Suppressor macrophage treated with lipopolysaccharide for 1 hour (primary cell): Measurements from ENCODE around the gene TRMT1L.

ENCODE experiments used
- DNase-seq, 3 donors: peaks; one replicate each; pipeline ENCODE4 v3.0.0-alpha.2; 2020 to 2022

Gene TRMT1L

DNA sequence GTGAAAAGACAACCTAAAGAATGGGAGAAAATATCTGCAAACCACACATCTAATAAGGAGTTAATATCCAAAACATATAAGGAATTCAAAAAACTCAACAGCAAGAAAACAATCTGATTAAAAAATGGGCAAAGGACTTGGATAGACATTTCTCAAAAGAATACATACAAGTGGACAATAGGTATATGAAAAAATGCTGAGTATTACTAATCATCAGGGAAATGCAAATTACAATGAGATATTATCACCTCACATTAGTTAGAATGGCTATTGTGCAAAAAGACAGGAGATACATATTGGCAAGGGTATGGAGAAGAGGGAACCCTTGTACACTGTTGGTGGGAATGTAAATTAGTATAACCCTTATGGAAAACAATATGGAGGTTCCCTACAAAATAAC, 44.9 kb downstream of the TRMT1L start:
- DNase-seq = no peak

DNA sequence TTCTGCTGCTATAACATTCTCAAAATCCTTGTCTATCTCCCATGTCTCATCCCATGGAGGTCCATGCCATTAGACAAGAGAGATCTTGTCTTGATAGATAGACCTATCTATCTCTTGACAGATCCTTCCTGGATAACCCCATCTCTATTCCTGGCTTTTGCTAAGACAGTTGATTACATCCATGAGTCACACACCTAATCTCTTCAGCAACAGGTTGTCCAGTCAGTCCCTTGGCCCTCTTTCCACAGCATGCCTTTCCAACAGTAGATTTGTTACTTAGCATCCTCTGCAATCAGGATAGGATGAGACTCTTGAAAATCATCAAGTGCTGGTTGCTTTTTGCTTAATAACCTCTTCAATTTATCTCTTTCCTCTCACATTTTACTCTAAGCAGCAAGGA, 46.6 kb downstream of the TRMT1L start:
- DNase-seq = no peak

DNA sequence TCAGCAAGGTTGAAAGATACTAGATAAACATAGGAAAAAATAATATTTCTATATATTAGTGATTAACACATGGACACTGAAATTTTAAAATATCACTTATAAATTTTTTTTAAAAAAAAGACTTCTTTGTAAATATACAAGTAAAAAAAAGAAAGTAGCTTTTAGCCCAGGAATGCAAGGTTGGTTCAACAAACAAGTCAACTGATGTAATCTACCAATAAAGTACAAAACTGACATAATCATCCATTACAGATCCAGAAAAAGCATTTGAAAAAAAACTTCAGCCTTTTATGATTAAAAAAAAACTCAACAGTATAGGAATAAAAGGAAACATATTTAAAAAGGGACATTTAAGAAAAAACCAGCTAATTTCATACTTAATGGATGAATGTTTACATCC, 48.4 kb downstream of the TRMT1L start:
- DNase-seq = peak in 1 of 3 donors; percentile 1

DNA sequence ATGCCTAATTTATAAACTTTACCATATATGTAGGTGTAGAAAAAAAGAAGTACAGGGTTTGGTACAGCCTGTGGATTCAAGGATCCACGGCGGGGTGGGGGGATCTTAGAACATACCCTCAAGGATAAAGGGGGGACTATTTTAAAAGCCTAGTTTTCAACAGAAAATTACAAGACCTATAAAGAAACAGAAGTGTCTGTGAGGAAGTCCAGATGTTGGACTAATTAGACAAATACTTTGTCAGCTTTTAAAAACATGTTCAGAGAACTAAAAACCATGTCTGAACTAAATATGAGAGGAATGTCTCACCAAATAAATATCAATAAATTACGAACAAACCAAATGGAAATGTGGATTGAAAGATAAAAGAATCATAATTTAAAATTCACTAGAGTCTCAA, 51.6 kb downstream of the TRMT1L start:
- no peak for DNase-seq

DNA sequence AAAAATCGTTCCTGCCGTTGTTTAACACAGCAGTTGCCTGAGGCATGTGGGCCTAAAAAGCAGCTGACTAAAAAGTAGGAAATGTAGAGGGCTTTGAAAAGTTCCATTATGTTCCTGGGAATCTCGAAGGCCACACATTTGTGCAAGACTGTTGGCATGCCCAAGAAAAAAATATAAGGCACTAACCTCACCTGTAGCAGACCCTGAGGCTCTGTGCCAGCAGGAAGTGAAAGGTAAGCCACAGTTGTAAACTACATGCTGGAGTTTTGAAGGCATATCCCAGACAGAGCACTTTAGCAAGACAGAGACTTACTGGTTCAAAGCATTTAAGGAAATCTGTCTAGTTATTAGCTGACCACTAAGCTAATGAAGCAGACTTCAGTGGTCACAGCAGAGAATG, 52.7 kb downstream of the TRMT1L start:
- no peak for DNase-seq

DNA sequence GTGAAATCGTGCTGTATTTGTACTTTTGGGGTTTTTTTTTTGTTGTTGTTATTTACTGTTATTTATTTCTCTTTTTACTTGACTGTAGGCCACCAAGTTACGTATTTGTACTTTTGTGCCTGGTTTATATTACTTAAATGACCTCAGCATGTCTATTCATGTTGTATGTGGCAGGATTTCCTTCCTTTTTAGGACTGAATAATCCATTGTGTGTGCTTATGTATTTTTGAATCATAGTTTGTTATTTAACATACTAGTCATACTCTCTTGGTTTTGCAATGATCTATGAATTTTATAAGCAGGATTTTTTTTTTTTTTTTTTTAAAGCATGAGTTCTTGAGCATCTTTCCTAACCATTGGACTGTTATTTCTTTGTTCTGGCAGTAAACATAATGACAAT, 60.2 kb downstream of the TRMT1L start:
- peak in 2 of 3 donors; percentile 21 to 43 for DNase-seq

DNA sequence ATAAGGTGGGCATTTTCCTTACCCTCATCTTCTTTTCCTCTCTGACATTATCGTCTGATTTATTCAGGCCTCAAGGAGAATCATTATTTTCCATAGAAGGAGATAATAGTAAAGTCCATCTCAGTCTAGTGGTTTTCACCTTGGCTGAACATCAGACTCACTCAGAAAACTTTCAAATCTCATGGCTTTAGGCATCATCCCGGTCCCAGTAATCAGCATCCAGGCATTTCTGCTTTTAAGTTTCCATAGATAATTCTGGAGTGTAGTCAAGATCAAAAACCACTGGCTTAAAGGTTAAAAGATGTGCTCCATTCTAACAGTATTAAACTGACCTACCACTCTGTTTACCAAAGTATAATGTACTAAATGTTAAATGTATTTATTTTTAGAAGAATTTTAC, 62.0 kb downstream of the TRMT1L start:
- no peak for DNase-seq

DNA sequence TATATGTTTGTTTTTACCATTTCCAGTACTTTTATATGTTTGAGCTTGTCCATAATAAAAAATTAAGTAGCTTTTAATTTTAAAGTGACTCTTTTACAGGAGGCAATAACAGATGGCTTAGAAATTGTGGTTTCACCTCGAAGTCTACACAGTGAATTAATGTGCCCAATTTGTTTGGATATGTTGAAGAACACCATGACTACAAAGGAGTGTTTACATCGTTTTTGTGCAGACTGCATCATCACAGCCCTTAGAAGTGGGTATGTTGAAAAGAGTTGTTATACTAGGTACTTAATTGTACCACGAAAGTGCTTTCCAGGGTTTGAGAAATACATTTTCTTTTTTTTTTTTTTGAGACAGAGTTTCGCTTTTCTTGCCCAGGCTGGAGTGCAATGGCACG, 65.3 kb downstream of the TRMT1L start:
- no peak for DNase-seq

DNA sequence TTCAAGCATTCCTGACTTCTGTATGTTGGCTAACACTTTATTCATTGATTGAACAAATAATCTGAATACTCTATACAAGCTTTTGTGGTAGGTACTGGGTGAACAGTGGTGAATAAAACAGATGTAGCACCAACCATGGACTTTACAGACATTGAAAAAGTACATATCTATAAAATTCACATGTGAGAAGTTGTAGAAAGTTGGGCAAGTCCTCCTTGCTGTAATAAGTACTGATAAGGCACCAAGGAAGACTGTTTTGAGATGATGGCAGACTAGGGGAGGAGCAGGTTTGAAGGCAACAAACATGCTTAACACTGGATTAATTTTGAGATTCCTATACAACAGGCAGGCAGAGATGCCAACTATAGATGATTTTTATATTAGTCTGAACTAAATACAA, 69.0 kb downstream of the TRMT1L start:
- no peak for DNase-seq

DNA sequence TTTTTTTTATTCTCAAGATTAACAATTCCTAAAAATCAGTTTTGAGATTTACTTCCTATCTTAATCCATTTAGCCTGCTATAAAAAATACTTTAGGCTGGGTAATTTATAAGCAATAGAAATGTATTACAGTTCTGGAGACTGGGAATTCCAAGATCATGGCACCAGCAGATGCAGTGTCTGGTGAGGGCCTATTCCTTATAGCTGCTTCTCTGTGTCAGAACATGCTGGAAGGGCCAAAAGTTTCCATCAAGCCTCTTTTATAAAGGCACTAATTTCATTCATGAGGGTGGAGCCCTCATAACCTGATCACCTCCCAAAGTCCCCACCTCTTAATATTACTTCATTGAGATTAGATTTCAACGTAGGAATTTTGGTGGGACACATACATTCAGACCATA, 69.7 kb downstream of the TRMT1L start:
- DNase-seq = no peak

DNA sequence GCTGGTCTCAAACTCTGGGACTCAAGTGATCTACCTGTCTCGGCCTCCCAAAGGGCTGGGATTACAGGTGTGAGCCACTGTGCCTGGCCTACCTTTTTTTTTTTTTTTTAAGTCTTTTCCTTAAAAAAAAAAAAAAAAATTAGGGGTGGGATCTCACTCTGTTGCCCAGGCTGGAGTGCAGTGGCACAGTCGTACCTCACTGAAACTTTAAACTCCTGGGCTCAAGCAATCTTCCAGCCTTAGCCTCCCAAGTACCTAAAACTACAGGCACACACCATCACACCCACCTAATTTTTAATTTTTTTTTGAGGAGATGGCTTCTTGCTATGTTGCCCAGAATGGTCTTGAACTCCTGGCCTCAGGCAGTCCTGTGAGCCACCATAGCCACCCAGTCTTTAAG, 72.9 kb downstream of the TRMT1L start:
- no peak for DNase-seq

DNA sequence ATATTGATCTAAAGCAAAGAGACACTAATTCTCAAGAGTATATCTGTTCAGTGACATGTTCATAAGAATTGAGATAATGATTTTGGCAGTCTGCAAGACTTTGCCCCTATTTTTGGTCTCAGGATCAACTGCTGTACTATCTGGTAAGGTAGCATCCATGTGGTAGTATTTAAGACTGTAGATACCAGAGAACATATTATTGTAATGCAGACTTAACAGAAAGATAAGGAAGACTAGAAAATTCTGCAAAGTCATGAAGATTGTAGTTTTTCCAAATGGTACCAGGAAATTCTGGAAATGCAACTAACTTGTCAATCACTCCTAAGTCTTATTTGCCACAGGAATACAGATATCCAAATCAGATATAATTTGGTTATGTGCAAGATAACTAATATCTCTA, 76.3 kb downstream of the TRMT1L start:
- no peak for DNase-seq

DNA sequence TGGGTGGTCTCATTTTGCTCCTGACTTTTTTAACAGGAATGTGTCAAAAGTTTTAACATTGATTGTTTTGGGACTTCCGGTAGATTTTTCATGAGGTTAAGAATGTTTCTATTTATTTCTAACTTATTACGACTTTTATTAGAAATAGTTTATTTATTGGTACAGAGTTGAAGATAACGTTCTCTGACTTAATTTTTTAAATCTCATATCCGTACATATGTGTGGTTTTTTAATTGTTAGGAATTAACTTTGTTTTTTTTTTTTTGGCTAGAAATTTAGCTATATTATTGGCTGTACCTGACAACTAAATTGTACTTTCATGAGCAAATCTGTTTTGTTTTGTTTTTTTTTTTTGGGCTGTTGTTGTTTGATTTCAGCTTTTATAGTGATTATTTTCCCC, 79.4 kb downstream of the TRMT1L start:
- no peak for DNase-seq

DNA sequence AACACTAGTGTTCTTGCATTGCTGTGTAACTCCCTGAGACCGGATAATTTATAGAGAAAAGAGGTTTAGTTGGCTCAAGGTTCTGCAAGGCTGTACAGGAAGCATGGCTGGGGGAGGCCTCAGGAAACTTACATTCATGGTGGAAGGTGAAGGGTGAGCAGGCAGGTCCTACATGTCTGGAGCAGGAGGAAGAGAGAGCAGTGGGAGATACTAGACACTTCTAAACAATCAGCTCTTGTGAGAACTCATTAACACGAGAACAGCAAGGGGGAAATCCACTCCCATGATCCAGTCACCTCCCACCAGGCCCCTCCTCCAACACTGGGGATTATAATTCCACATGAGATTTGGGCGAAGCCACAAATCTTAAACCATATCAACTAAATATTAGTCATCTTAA, 81.3 kb downstream of the TRMT1L start:
- DNase-seq = no peak

DNA sequence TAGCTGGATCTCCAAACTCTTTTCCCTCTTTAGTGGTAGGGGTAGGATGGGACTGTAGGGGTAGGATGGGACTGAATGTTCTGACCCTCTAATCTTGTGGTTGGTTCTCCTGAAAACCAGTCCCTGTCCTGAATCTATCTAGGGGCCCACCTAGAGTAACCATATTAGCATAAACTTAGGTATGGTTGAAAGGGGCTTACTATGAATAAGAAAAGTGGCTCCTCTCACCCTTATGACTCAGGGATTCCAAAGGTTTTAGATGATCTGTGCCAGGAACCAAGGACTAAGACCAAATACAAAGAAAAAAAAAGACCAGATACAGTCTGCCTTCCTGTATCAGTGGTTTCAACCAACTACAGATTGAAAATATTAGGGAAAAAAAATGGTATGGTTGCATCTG, 82.4 kb downstream of the TRMT1L start:
- no peak for DNase-seq

DNA sequence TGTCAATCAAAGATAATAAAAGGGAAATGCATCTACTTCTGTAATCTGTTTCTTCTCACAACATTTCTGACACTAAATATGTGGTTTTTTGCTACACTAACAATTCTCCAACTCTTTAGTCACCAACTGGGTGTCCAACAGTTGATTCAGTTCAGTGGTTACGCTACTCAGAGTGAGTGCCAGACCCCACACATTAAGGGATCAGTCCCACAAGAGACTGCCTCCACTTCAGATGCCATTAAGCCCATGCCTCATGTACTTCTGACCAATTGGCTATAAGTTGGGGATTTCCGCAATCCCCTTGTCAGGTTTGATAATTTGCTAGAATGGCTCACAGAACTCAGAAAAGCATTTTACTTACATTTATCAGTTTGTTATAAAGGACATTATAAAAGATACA, 83.0 kb downstream of the TRMT1L start:
- DNase-seq = no peak

DNA sequence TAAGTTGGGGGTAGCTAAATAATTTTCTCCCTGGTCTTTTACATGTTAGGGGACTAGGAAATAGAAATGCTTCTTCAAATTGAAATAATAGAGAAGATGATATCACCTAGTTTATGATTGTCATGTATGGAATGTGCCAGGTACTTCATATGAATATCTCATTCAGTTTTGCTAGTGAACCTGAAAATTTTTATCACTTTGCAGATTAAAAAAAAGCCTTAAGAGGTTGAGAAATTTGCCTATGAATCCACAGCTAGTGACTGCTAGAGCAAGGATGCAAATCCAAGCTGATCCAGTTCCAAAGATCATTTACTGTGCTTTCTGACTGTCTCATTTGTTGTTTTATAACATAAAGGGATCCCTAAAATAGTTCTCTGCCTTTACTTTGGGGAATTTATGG, 86.7 kb downstream of the TRMT1L start:
- DNase-seq = no peak

DNA sequence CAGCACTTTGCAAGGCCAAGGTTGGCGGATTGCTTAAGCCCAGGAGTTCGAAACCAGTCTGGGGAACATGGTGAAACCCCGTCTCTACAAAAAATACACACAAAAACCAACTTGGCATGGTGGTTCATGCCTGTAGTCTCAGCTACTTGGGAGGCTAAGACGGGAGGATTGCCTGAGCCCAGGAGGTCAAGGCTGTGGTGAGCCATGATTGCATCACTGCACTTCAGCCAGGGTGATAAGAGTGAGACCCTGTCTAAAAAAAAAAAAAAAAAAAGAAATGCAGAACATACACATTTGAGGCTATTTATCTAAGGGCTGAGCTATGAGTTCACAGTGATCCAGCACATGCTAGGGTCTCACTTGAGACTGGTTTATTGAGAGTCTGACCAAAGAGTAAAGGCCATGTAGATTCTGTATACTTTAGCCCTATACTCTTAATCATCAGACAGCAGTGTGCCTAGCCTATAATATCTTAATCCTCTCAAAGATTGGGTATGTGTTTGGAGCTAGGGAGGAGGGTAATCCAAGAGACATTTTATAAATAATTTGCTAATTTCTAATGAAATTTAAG, 87.5 kb downstream of the TRMT1L start:
- no peak for DNase-seq

DNA sequence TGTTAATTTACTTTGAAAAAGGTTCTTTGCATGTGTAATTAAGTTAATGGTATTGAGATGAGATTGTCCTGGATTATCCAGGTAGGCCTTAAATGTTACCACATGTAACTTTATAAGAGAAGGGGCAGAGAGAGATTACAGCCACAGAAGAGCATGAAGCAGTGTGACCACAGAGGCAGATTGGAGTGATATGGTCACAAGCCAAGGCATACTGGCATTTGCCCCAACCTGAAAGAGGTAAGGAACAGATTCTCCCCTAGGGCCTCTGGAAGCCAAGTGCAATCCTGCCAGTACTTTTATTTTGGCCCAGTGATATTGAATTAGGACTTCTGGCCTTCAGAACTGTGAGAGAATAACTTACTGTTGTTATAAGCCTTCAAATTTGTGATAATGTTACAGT, 88.4 kb downstream of the TRMT1L start:
- no peak for DNase-seq
